HepG2 (cell line): ENCODE measurements around the gene INPP5E. TPM values are rescaled to one million over a fixed set of nuclear protein-coding genes. Genes with fewer than 3 reads are reported as not detected.

Experiments
- ATAC-seq: fragments of 200-7000 bp; cut with Tn5 transposase; 3 replicates; pipeline ENCODE4 v1.9.1; 2020; ENCODE audit warnings: mild to moderate bottlenecking, moderate library complexity
- BruUV-seq: library from RNA; stranded (reverse); fragments of 400-500 nt; replicated peaks from 2 replicates; lab custom pipeline; 2021; lab: Mats Ljungman, UMichigan
- CTCF ChIA-PET: fragments of 300-600 bp; formaldehyde crosslinking; extraction: SDS; loops from one replicate; lab custom pipeline; 2021; ENCODE audit warnings: low total read pairs, inconsistent platforms, low intra/inter-chr PET ratio; lab: Yijun Ruan, JAX
- POLR2A ChIA-PET: fragments of 350-600 bp; sonication (Branson Sonifier 250); formaldehyde crosslinking; loops from one replicate; lab custom pipeline; 2020; ENCODE audit warnings: antibody characterized with exemption, inconsistent platforms; lab: Yijun Ruan, JAX
- DNase-seq: peaks from one replicate; pipeline ENCODE4 v3.0.0-alpha.2; 2015; ENCODE audit warnings: low spot score
- FAIRE-seq: peaks from 3 replicates; lab custom pipeline; 2011; peaks lifted over from hg19 to GRCh38; lab: Jason Lieb, UNC
- H2AFZ ChIP-seq: one replicate; pipeline ENCODE4 v1.6.1; 2011; ENCODE audit warnings: low read length, inconsistent platforms
- H3K27ac ChIP-seq: fragments of 300-600 bp; 3 replicates; pipeline ENCODE4 v1.8.0; 2011; ENCODE audit warnings: mixed run types, mild to moderate bottlenecking, mixed read lengths, low read length, inconsistent platforms; ENCODE audit not compliant: insufficient read depth; ENCODE audit errors: extremely low read length
- H3K27me3 ChIP-seq, 2 experiments: fragments of 200-600 bp in 1 of 2; 2 replicates in 1 of 2; 3 replicates in 1 of 2; pipeline versions ENCODE4 v1.6.0 to v1.8.0; 2011; ENCODE audit warnings: low read length in 2 of 2, mild to moderate bottlenecking in 2 of 2, moderate library complexity in 2 of 2, inconsistent platforms in 1 of 2; ENCODE audit not compliant: insufficient read depth in 2 of 2, control insufficient read depth in 1 of 2
- H3K36me3 ChIP-seq, 2 experiments: fragments of 200-600 bp in 1 of 2; replicated peaks in 1 of 2; 2 replicates in 1 of 2; 3 replicates in 1 of 2; pipeline versions ENCODE4 v1.5.1 to v1.8.0; 2011; ENCODE audit warnings: low read length in 2 of 2, inconsistent platforms in 1 of 2; ENCODE audit not compliant: insufficient read depth in 2 of 2, control insufficient read depth in 1 of 2
- H3K4me1 ChIP-seq: 2 replicates; pipeline ENCODE4 v1.5.1; 2012; ENCODE audit warnings: low read length, inconsistent platforms; ENCODE audit not compliant: insufficient read depth
- H3K4me2 ChIP-seq: 2 replicates; pipeline ENCODE4 v1.6.0; 2011; ENCODE audit warnings: low read depth, low read length, inconsistent platforms
- H3K4me3 ChIP-seq, 3 experiments: fragments of 200-600 bp in 1 of 3; sonication (generic), shearing (Covaris generic) in 1 of 3; replicated peaks in 1 of 3; 2 replicates each; pipeline ENCODE4 v1.5.1; 2011 to 2016; ENCODE audit warnings: low read length in 3 of 3, inconsistent platforms in 2 of 3, low read depth in 2 of 3, mild to moderate bottlenecking in 2 of 3, control low read depth in 1 of 3, mixed read lengths in 1 of 3; ENCODE audit not compliant: insufficient read depth in 1 of 3
- H3K79me2 ChIP-seq: one replicate; pipeline ENCODE4 v1.6.1; 2011; ENCODE audit warnings: low read length, inconsistent platforms; ENCODE audit not compliant: insufficient read depth
- H3K9ac ChIP-seq: 2 replicates; pipeline ENCODE4 v1.6.0; 2011; ENCODE audit warnings: mild to moderate bottlenecking, low read depth, low read length, inconsistent platforms; ENCODE audit not compliant: insufficient read depth
- H3K9me3 ChIP-seq: 2 replicates; pipeline ENCODE4 v1.5.1; 2012; ENCODE audit warnings: mild to moderate bottlenecking, low read length
- H4K20me1 ChIP-seq: 2 replicates; pipeline ENCODE4 v1.6.0; 2011; ENCODE audit warnings: inconsistent platforms, mild to moderate bottlenecking, low read length, moderate library complexity; ENCODE audit not compliant: insufficient read depth
- GLMP ChIP-seq: sonication (generic); formaldehyde crosslinking; IDR thresholded peaks from 2 replicates; pipeline ENCODE4 v1.9.0; 2021; ENCODE audit warnings: missing genetic modification reagents, mild to moderate bottlenecking, borderline replicate concordance
- KLF9 ChIP-seq: IDR thresholded peaks from 2 replicates; pipeline ENCODE4 v1.6.1; 2016; ENCODE audit warnings: low read depth
- MLX ChIP-seq: IDR thresholded peaks from 2 replicates; pipeline ENCODE4 v1.6.1; 2016
- NONO ChIP-seq, 2 experiments: fragments of 450-650 bp in 1 of 2; sonication (generic) in 1 of 2; formaldehyde crosslinking in 1 of 2; IDR thresholded peaks in 1 of 2; conservative IDR thresholded peaks in 1 of 2; 2 replicates each; pipeline versions ENCODE4 v1.6.1 to v1.8.0; 2017 to 2022; ENCODE audit warnings: mild to moderate bottlenecking in 1 of 2, missing genetic modification reagents in 1 of 2, moderate library complexity in 1 of 2
- REST ChIP-seq, 2 experiments: IDR thresholded peaks; 2 replicates each; pipeline ENCODE4 v1.6.1; 2011 to 2012; ENCODE audit warnings: low read length in 2 of 2, borderline replicate concordance in 1 of 2, low read depth in 1 of 2, mild to moderate bottlenecking in 1 of 2, moderate library complexity in 1 of 2
- ZBTB49 ChIP-seq: sonication (generic); formaldehyde crosslinking; IDR thresholded peaks from 2 replicates; pipeline ENCODE4 v1.4.0; 2020; ENCODE audit warnings: missing genetic modification reagents, borderline replicate concordance
- ZFP62 ChIP-seq: sonication (generic); formaldehyde crosslinking; IDR thresholded peaks from 2 replicates; pipeline ENCODE4 v1.4.0; 2020; ENCODE audit warnings: missing genetic modification reagents
- ZMYM3 ChIP-seq: sonication (generic); formaldehyde crosslinking; IDR thresholded peaks from 2 replicates; pipeline ENCODE4 v1.5.1; 2020; ENCODE audit warnings: mild to moderate bottlenecking, missing genetic modification reagents
- ZNF234 ChIP-seq: sonication (generic); formaldehyde crosslinking; conservative IDR thresholded peaks from 2 replicates; pipeline ENCODE4 v1.5.1; 2020; ENCODE audit warnings: mild to moderate bottlenecking, missing genetic modification reagents
- ZNF709 ChIP-seq: sonication (generic); formaldehyde crosslinking; IDR thresholded peaks from 2 replicates; pipeline ENCODE4 v1.5.0; 2020; ENCODE audit warnings: mild to moderate bottlenecking, missing genetic modification reagents
- ZNF777 ChIP-seq: sonication (generic); formaldehyde crosslinking; IDR thresholded peaks from 2 replicates; pipeline ENCODE4 v1.4.0; 2020; ENCODE audit warnings: missing genetic modification reagents
- WGBS: methylation state at CpG from one replicate; pipeline ENCODE4 v1.1.6; 2017; ENCODE audit warnings: low lambda C conversion rate; 5-methylcytosine and 5-hydroxymethylcytosine counted together
- in situ Hi-C: cut with HindIII; loops from 2 replicates; pipeline ENCODE4 v1.10.0; 2017; ENCODE audit warnings: low pct_unique_long_range_greater_than_20kb; ENCODE audit not compliant: extremely low pct_ligation_motif_present
- intact Hi-C: fragments of 100-400 bp; cut with micrococcal nuclease; formaldehyde crosslinking; loops from one replicate; pipeline ENCODE4 v1.10.0; 2022; ENCODE audit not compliant: unreplicated experiment
- polyA plus RNA-seq, 8 experiments: library from polyadenylated mRNA; depleted of rRNA in 3 of 8; stranded (reverse) in 7 of 8; unstranded in 1 of 8; fragments of >200 nt; fragmentation: Illumina TruSeq in 4 of 8; extraction: Trizol in 4 of 8; gene quantifications; 2 replicates each; pipeline versions ENCODE4 v1.2.1 to v1.2.3, GENCODE V29; 2011 to 2016; ENCODE audit warnings: low read depth in 4 of 8, missing spikeins in 1 of 8, mixed read lengths in 1 of 8; ENCODE audit not compliant: insufficient read depth in 1 of 8
- total RNA-seq, 5 experiments: library from RNA; depleted of rRNA; stranded (reverse); fragments of >200 nt; fragmentation: Illumina TruSeq; extraction: Trizol; gene quantifications; 2 replicates each; pipeline ENCODE4 v1.2.3, GENCODE V29; 2016; ENCODE audit warnings: low read depth in 1 of 5

Gene INPP5E
- total and polyA plus RNA-seq, 2 of the 13 experiments (the other 11 are each of a cell fraction or from before 2014, with no cell fraction given), result 5.5 TPM

GRCh38 chr9:136386018-136386417 lies 53.6 kb downstream of the INPP5E start:
- no peaks in the 10 kb centered on the region for H4K20me1 ChIP-seq
- H3K36me3 ChIP-seq, result peaks cover 27 to 61% of the 10 kb centered on the region in 2 experiments; a peak in 4 of 5 replicates
- H3K4me3 ChIP-seq, result no peak overlapping the region
- ATAC-seq, result no peak
- intact Hi-C loops (no loop called here), in situ Hi-C loops (no loop called here)
- POLR2A ChIA-PET, result no interaction called here
- H3K9ac ChIP-seq, result no peak overlapping the region
- TSS peak; percentile 53 for BruUV-seq
- H3K79me2 ChIP-seq, result no peaks in the 10 kb centered on the region
- DNase-seq, result no peak
- no peaks in the 10 kb centered on the region for H3K9me3 ChIP-seq
- H3K4me1 ChIP-seq, result no peaks in the 10 kb centered on the region
- no peaks in the 10 kb centered on the region for H3K27me3 ChIP-seq
- no peak overlapping the region for H3K4me2 ChIP-seq
- FAIRE-seq, result no peak
- TF ChIP-seq KLF9 (CRISPR knock-in tag), result no peak
- no peak for TF ChIP-seq ZNF709 (CRISPR knock-in tag)
- no peak for TF ChIP-seq ZNF234 (CRISPR knock-in tag)
- no peak for TF ChIP-seq GLMP
- no peak for TF ChIP-seq ZBTB49
- TF ChIP-seq MLX, result no peak
- no peak for TF ChIP-seq NONO (IDR thresholded peaks at IDR 0.05)
- no peak for TF ChIP-seq NONO (CRISPR knock-in tag; conservative IDR thresholded peaks at IDR 0.05)
- no peak for TF ChIP-seq REST (IDR thresholded peaks at IDR 0.05; ENCODE audit: borderline replicate concordance in 1 of 2, low read depth in 1 of 2, low read length in 2 of 2)
- TF ChIP-seq ZFP62 (CRISPR knock-in tag), result no peak
- TF ChIP-seq ZNF777 (CRISPR knock-in tag), result no peak
- no peak for TF ChIP-seq ZMYM3
- TF ChIP-seq, all 625 proteins: peak for 0
- H2AFZ ChIP-seq, result no peak overlapping the region
- no peak overlapping the region for H3K27ac ChIP-seq
- WGBS, result 90% methylated on average over 13 of the region's 13 CpGs
- CTCF ChIA-PET, result no interaction called here
